H1 (cell line): ENCODE results near the gene PAK2. TPM values are rescaled to one million over a fixed set of nuclear protein-coding genes. Genes with fewer than 3 reads are reported as not detected.

Experiments used
- CTCF ChIA-PET: fragments of 300-600 bp; sonication (Branson Sonifier 250); formaldehyde crosslinking; loops from one replicate; lab custom pipeline; 2021; ENCODE audit not compliant: partially characterized antibody; lab: Charles Lee
- POLR2A ChIA-PET: fragments of 300-600 bp; sonication (Branson Sonifier 250); formaldehyde crosslinking; loops from one replicate; lab custom pipeline; 2021; ENCODE audit warnings: inconsistent platforms; ENCODE audit not compliant: partially characterized antibody; lab: Charles Lee
- DNase-seq, 2 experiments: peaks; one replicate each; pipeline versions ENCODE4 v3.0.0 to v3.0.0-alpha.2; 2010 to 2022; ENCODE audit warnings: low spot score in 2 of 2, low read depth in 1 of 2, mixed read lengths in 1 of 2
- FAIRE-seq: peaks from 2 replicates; lab custom pipeline; 2011; peaks lifted over from hg19 to GRCh38; lab: Jason Lieb, UNC
- H2AFZ ChIP-seq: 2 replicates; pipeline ENCODE4 v1.8.1; 2012; ENCODE audit warnings: low read length, inconsistent platforms
- H2AK5ac ChIP-seq: 2 replicates; pipeline ENCODE4 v1.6.1; 2013; ENCODE audit warnings: low read depth, low read length
- H2BK120ac ChIP-seq: replicated peaks from 2 replicates; pipeline ENCODE3; 2013; ENCODE audit warnings: low read depth, low read length, inconsistent platforms
- H2BK12ac ChIP-seq: 2 replicates; pipeline ENCODE4 v1.6.1; 2013; ENCODE audit warnings: low read depth, low read length
- H2BK15ac ChIP-seq: 2 replicates; pipeline ENCODE4 v1.6.1; 2013; ENCODE audit warnings: low read length
- H2BK20ac ChIP-seq: 2 replicates; pipeline ENCODE4 v1.6.1; 2013; ENCODE audit warnings: low read length
- H2BK5ac ChIP-seq: 2 replicates; pipeline ENCODE4 v1.6.1; 2013; ENCODE audit warnings: low read depth, low read length
- H3K14ac ChIP-seq: 2 replicates; pipeline ENCODE4 v1.6.1; 2013; ENCODE audit warnings: inconsistent platforms; ENCODE audit not compliant: insufficient read length
- H3K18ac ChIP-seq: 2 replicates; pipeline ENCODE4 v1.6.1; 2013; ENCODE audit warnings: low read length; ENCODE audit errors: extremely low read depth
- H3K23ac ChIP-seq: 2 replicates; pipeline ENCODE4 v1.6.1; 2013; ENCODE audit warnings: inconsistent platforms; ENCODE audit not compliant: insufficient read length
- H3K23me2 ChIP-seq: 2 replicates; pipeline ENCODE4 v1.6.1; 2013; ENCODE audit warnings: low read depth, low read length
- H3K27ac ChIP-seq: 2 replicates; pipeline ENCODE4 v1.6.1; 2011; ENCODE audit warnings: low read depth, low read length, inconsistent platforms
- H3K27me3 ChIP-seq, 4 experiments: replicated peaks in 1 of 4; 1 replicate in 1 of 4; 2 replicates in 3 of 4; pipeline versions ENCODE4 v1.6.1 to v1.8.1; 2011 to 2013; ENCODE audit warnings: low read length in 3 of 4, mild to moderate bottlenecking in 3 of 4, inconsistent platforms in 2 of 4, mixed read lengths in 2 of 4, moderate library complexity in 1 of 4; ENCODE audit not compliant: control insufficient read depth in 3 of 4, insufficient read depth in 3 of 4; ENCODE audit errors: extremely low read depth in 1 of 4
- H3K36me3 ChIP-seq, 4 experiments: 2 replicates each; pipeline versions ENCODE4 v1.6.1 to v1.8.1; 2011 to 2013; ENCODE audit warnings: mild to moderate bottlenecking in 4 of 4, low read length in 3 of 4, moderate library complexity in 2 of 4, control low read depth in 1 of 4, inconsistent platforms in 1 of 4; ENCODE audit not compliant: insufficient read depth in 4 of 4, control insufficient read depth in 2 of 4
- H3K4ac ChIP-seq: replicated peaks from 2 replicates; pipeline ENCODE3; 2013; ENCODE audit warnings: low read length, low read depth, mixed read lengths, inconsistent platforms; ENCODE audit not compliant: insufficient read length
- H3K4me1 ChIP-seq, 4 experiments: replicated peaks in 1 of 4; 1 replicate in 1 of 4; 2 replicates in 3 of 4; pipeline versions ENCODE4 v1.6.1 to v1.8.1; 2011 to 2013; ENCODE audit warnings: low read length in 3 of 4, inconsistent platforms in 2 of 4, mixed read lengths in 1 of 4; ENCODE audit not compliant: insufficient read depth in 4 of 4, control insufficient read depth in 3 of 4
- H3K4me2 ChIP-seq, 2 experiments: 2 replicates each; pipeline versions ENCODE4 v1.6.1 to v1.8.1; 2011 to 2013; ENCODE audit warnings: low read depth in 2 of 2, low read length in 2 of 2, control low read depth in 1 of 2, inconsistent platforms in 1 of 2, mild to moderate bottlenecking in 1 of 2; ENCODE audit not compliant: insufficient read depth in 1 of 2
- H3K4me3 ChIP-seq, 4 experiments: fragments of 200-600, 300-600 bp in 1 of 4; sonication (generic), shearing (Covaris generic), sonication (Bioruptor Twin) in 1 of 4; 2 replicates each; pipeline versions ENCODE4 v1.5.1 to v1.8.1; 2011 to 2016; ENCODE audit warnings: low read length in 4 of 4, low read depth in 3 of 4, control low read depth in 2 of 4, inconsistent platforms in 2 of 4, mild to moderate bottlenecking in 2 of 4, mixed read lengths in 1 of 4, moderate library complexity in 1 of 4; ENCODE audit not compliant: insufficient read depth in 2 of 4; ENCODE audit errors: extremely low read depth in 1 of 4
- H3K56ac ChIP-seq: replicated peaks from 2 replicates; pipeline ENCODE3; 2013; ENCODE audit warnings: low read depth, mild to moderate bottlenecking, mixed read lengths, low read length, inconsistent platforms; ENCODE audit not compliant: insufficient read length
- H3K79me1 ChIP-seq: 2 replicates; pipeline ENCODE4 v1.6.1; 2013; ENCODE audit warnings: low read depth, low read length, control low read depth
- H3K79me2 ChIP-seq, 2 experiments: 2 replicates each; pipeline versions ENCODE4 v1.6.1 to v1.8.1; 2012 to 2013; ENCODE audit warnings: low read length in 2 of 2, mild to moderate bottlenecking in 2 of 2, inconsistent platforms in 1 of 2; ENCODE audit not compliant: insufficient read depth in 2 of 2, control insufficient read depth in 1 of 2
- H3K9ac ChIP-seq, 4 experiments: replicated peaks in 1 of 4; 1 replicate in 1 of 4; 2 replicates in 3 of 4; pipeline versions ENCODE4 v1.6.1 to v1.8.1; 2011 to 2013; ENCODE audit warnings: low read depth in 3 of 4, low read length in 3 of 4, control low read depth in 2 of 4, mild to moderate bottlenecking in 2 of 4, moderate library complexity in 2 of 4, inconsistent platforms in 1 of 4; ENCODE audit errors: extremely low read depth in 1 of 4
- H3K9me3 ChIP-seq, 2 experiments: 2 replicates each; pipeline versions ENCODE4 v1.6.1 to v1.8.1; 2012 to 2013; ENCODE audit warnings: mild to moderate bottlenecking in 2 of 2, moderate library complexity in 2 of 2, control low read depth in 1 of 2, inconsistent platforms in 1 of 2, low read depth in 1 of 2, low read length in 1 of 2, mixed read lengths in 1 of 2; ENCODE audit not compliant: insufficient read depth in 2 of 2
- H4K20me1 ChIP-seq, 2 experiments: replicated peaks in 1 of 2; 2 replicates each; pipeline versions ENCODE3 to v1.8.1; 2011 to 2013; ENCODE audit warnings: inconsistent platforms in 2 of 2, low read length in 2 of 2, mild to moderate bottlenecking in 1 of 2; ENCODE audit not compliant: insufficient read depth in 2 of 2, control insufficient read depth in 1 of 2
- H4K5ac ChIP-seq: 2 replicates; pipeline ENCODE4 v1.6.1; 2013; ENCODE audit warnings: low read length, low read depth, mixed read lengths, inconsistent platforms; ENCODE audit not compliant: insufficient read length
- H4K8ac ChIP-seq: 2 replicates; pipeline ENCODE4 v1.8.0; 2013; ENCODE audit warnings: mild to moderate bottlenecking, moderate library complexity, low read length, inconsistent platforms; ENCODE audit not compliant: insufficient read depth; ENCODE audit errors: extremely low read depth
- H4K91ac ChIP-seq: replicated peaks from 2 replicates; pipeline ENCODE3; 2013; ENCODE audit warnings: low read length, mixed read lengths, inconsistent platforms; ENCODE audit not compliant: insufficient read length
- CBX5 ChIP-seq: fragments of 300-800, 300-1000 bp; sonication (generic); IDR thresholded peaks from 2 replicates; pipeline ENCODE4 v1.7.1; 2016; ENCODE audit warnings: antibody characterized with exemption, low read length, low read depth
- EGR1 ChIP-seq: IDR thresholded peaks from 2 replicates; pipeline ENCODE4 v1.6.1; 2011; ENCODE audit warnings: low read depth, low read length, borderline replicate concordance
- EP300 ChIP-seq, 2 experiments: IDR thresholded peaks; 1 replicate in 1 of 2; 2 replicates in 1 of 2; pipeline ENCODE4 v1.6.1; 2011 to 2012; ENCODE audit warnings: low read depth in 2 of 2, low read length in 2 of 2, mild to moderate bottlenecking in 2 of 2, borderline replicate concordance in 1 of 2, inconsistent platforms in 1 of 2, moderate library complexity in 1 of 2
- KDM4A ChIP-seq: IDR thresholded peaks from one replicate; pipeline ENCODE4 v1.7.1; 2012; ENCODE audit warnings: low read depth, mild to moderate bottlenecking, moderate library complexity, low read length, inconsistent platforms; ENCODE audit not compliant: severe bottlenecking
- POLR2A ChIP-seq, 2 experiments: IDR thresholded peaks; 1 replicate in 1 of 2; 2 replicates in 1 of 2; pipeline ENCODE4 v1.6.1; 2011; ENCODE audit warnings: low read depth in 2 of 2, low read length in 2 of 2, mild to moderate bottlenecking in 2 of 2; ENCODE audit errors: control extremely low read depth in 1 of 2
- RAD21 ChIP-seq, 2 experiments: IDR thresholded peaks in 1 of 2; conservative IDR thresholded peaks in 1 of 2; 2 replicates each; pipeline ENCODE4 v1.6.1; 2011; ENCODE audit warnings: low read depth in 2 of 2, low read length in 2 of 2, improper control_type of control experiment in 1 of 2, inconsistent platforms in 1 of 2, mild to moderate bottlenecking in 1 of 2, moderate library complexity in 1 of 2
- RFX5 ChIP-seq: IDR thresholded peaks from 2 replicates; pipeline ENCODE4 v1.6.1; 2011; ENCODE audit warnings: low read depth, low read length, improper control_type of control experiment, borderline replicate concordance
- RNF2 ChIP-seq: fragments of 200-900, 300-1000 bp; sonication (generic); IDR thresholded peaks from 2 replicates; pipeline ENCODE4 v1.7.1; 2016; ENCODE audit warnings: borderline replicate concordance, low read depth, mild to moderate bottlenecking, antibody characterized with exemption, low read length; ENCODE audit not compliant: poor library complexity, severe bottlenecking; ENCODE audit errors: missing control alignments
- RXRA ChIP-seq: IDR thresholded peaks from 2 replicates; pipeline ENCODE4 v1.6.1; 2011; ENCODE audit warnings: low read depth, mild to moderate bottlenecking, low read length, moderate library complexity; ENCODE audit not compliant: insufficient read depth
- SIX5 ChIP-seq: IDR thresholded peaks from 2 replicates; pipeline ENCODE4 v1.6.1; 2011; ENCODE audit warnings: mild to moderate bottlenecking, low read depth, low read length
- SP2 ChIP-seq: IDR thresholded peaks from 2 replicates; pipeline ENCODE4 v1.6.1; 2012; ENCODE audit warnings: mild to moderate bottlenecking, low read length, inconsistent platforms
- SP4 ChIP-seq: IDR thresholded peaks from 2 replicates; pipeline ENCODE4 v1.6.1; 2012; ENCODE audit warnings: low read length, inconsistent platforms
- TBP ChIP-seq: IDR thresholded peaks from 2 replicates; pipeline ENCODE4 v1.6.1; 2011; ENCODE audit warnings: low read depth, low read length, improper control_type of control experiment
- ZNF274 ChIP-seq: IDR thresholded peaks from 2 replicates; pipeline ENCODE4 v1.7.0; 2012; ENCODE audit warnings: low read length, borderline replicate concordance; ENCODE audit errors: extremely low read depth
- WGBS, 2 experiments: shearing (Covaris generic) in 1 of 2; methylation state at CpG; one replicate each; pipeline versions ENCODE4 v1.1.6 to v1.1.7; 2013 to 2015; ENCODE audit warnings: low lambda C conversion rate in 2 of 2, mixed read lengths in 2 of 2, inconsistent platforms in 1 of 2, low coverage in 1 of 2, missing lambda C conversion rate in 1 of 2; ENCODE audit not compliant: insufficient replicate concordance in 2 of 2, insufficient coverage in 1 of 2, insufficient read length in 1 of 2; ENCODE audit errors: extremely low coverage in 1 of 2, missing lambda C conversion rate in 1 of 2; 5-methylcytosine and 5-hydroxymethylcytosine counted together
- polyA plus RNA-seq, 7 experiments: library from polyadenylated mRNA; depleted of rRNA in 3 of 7; stranded (reverse) in 5 of 7; unstranded in 2 of 7; fragments of >200 nt in 5 of 7; fragments of 200-250 nt in 2 of 7; gene quantifications; 1 replicate in 5 of 7; 2 replicates in 1 of 7; 4 replicates in 1 of 7; pipeline versions ENCODE4 v1.2.1 to v1.2.3, GENCODE V29; 2011 to 2013; ENCODE audit warnings: missing spikeins in 2 of 7, mixed read lengths in 2 of 7
- total RNA-seq: library from RNA; stranded (reverse); fragmentation: NEBNext Ultra II Directional; extraction: Animal tissue kit (Norgen Biotek cat#: 25700); gene quantifications from 2 replicates; pipeline ENCODE4 v1.2.1, GENCODE V29; 2021

Gene PAK2
- total and polyA plus RNA-seq, 2 of the 8 experiments (the other 6 are each of a cell fraction or from before 2014, with no cell fraction given), result 13.1 to 60.5 TPM

GRCh38 chr3:196699749-196700148 lies 39.9 kb upstream of the PAK2 start:
- TF ChIP-seq SP2 (no peak), TBP (no peak), SIX5 (no peak), EGR1 (no peak), CBX5 (no peak), RXRA (no peak), SP4 (no peak), ZNF274 (no peak), KDM4A (no peak), RFX5 (no peak), RAD21 (IDR thresholded peaks at IDR 0.05 in 1 of 2, conservative IDR thresholded peaks at IDR 0.05 in 1 of 2; ENCODE audit: low read depth in 2 of 2, low read length in 2 of 2) (no peak), EP300 (IDR thresholded peaks at IDR 0.05; ENCODE audit: borderline replicate concordance in 1 of 2, low read depth in 2 of 2, low read length in 2 of 2) (no peak), RNF2 (no peak), POLR2A (IDR thresholded peaks at IDR 0.05; ENCODE audit: control extremely low read depth in 1 of 2, low read depth in 2 of 2, low read length in 2 of 2) (no peak)
- no peak overlapping the region for H2AK5ac ChIP-seq
- no peak overlapping the region for H4K5ac ChIP-seq
- no peak overlapping the region for H2BK12ac ChIP-seq
- ChIA-PET POLR2A (interaction anchor here (1.4 kb wide), 1 partner anchor 9 kb away, joined by 4 read pairs; no protein-coding TSS in a partner anchor), CTCF (interaction anchor here (0.7 to 2.8 kb wide), 2 partner anchors 9 to 15 kb away, joined by 4 to 8 read pairs; no protein-coding TSS in a partner anchor)
- no peaks in the 10 kb centered on the region for H3K9me3 ChIP-seq
- H2AFZ ChIP-seq, result no peak overlapping the region
- no peak overlapping the region for H3K18ac ChIP-seq
- H3K79me2 ChIP-seq, result no peaks in the 10 kb centered on the region
- FAIRE-seq (no peak), DNase-seq (no peak)
- 92% methylated on average over 7 of the region's 7 CpGs; no CpG with 5 or more reads in 1 of the 2 experiments for WGBS, 2 experiments
- peaks cover 7% of the 10 kb centered on the region; the same call in 1 of the 2 replicates for H3K23me2 ChIP-seq
- H2BK15ac ChIP-seq, result no peak overlapping the region
- no peak overlapping the region for H3K4me3 ChIP-seq
- H2BK20ac ChIP-seq, result no peak overlapping the region
- no peak overlapping the region for H3K9ac ChIP-seq
- no peak overlapping the region for H3K14ac ChIP-seq
- H3K79me1 ChIP-seq, result no peaks in the 10 kb centered on the region
- H3K4ac ChIP-seq, result no peak overlapping the region
- H3K36me3 ChIP-seq, result no peaks in the 10 kb centered on the region
- no peak overlapping the region for H3K27ac ChIP-seq
- peaks cover 0 to 6% of the 10 kb centered on the region in 2 experiments for H4K20me1 ChIP-seq
- no peak overlapping the region for H3K4me2 ChIP-seq
- H3K56ac ChIP-seq, result no peak overlapping the region
- H3K27me3 ChIP-seq, result no peaks in the 10 kb centered on the region
- H3K23ac ChIP-seq, result no peak overlapping the region
- no peak overlapping the region for H2BK120ac ChIP-seq
- H2BK5ac ChIP-seq, result no peak overlapping the region
- no peaks in the 10 kb centered on the region for H3K4me1 ChIP-seq
- H4K8ac ChIP-seq, result peak overlapping the region; percentile 35; the same call in 1 of the 2 replicates
- no peak overlapping the region for H4K91ac ChIP-seq
